H9 (cell line): ENCODE measurements around the gene VIT. TPM values are rescaled to one million over a fixed set of nuclear protein-coding genes. Genes with fewer than 3 reads are reported as not detected.
A peak's percentile ranks its signal among the peaks of the same experiment; 100 is the strongest.

Source experiments
- DNase-seq: peaks from one replicate; pipeline ENCODE4 v3.0.0-alpha.2; 2017
- H2AFZ ChIP-seq: one replicate; pipeline ENCODE4 v1.6.1; 2013; ENCODE audit warnings: mild to moderate bottlenecking, low read length, control low read depth, moderate library complexity
- H2AK5ac ChIP-seq: 2 replicates; pipeline ENCODE4 v1.6.1; 2013; ENCODE audit warnings: low read length, control low read depth, mixed read lengths; ENCODE audit not compliant: insufficient read length
- H2BK120ac ChIP-seq: one replicate; pipeline ENCODE4 v1.6.1; 2013; ENCODE audit warnings: low read depth, mild to moderate bottlenecking, low read length, control low read depth, inconsistent platforms; ENCODE audit not compliant: poor library complexity, severe bottlenecking
- H2BK12ac ChIP-seq: 2 replicates; pipeline ENCODE4 v1.6.1; 2013; ENCODE audit warnings: low read length, control low read depth, mixed read lengths, low read depth; ENCODE audit not compliant: insufficient read length
- H2BK15ac ChIP-seq: 2 replicates; pipeline ENCODE4 v1.6.1; 2013; ENCODE audit warnings: low read depth, low read length, control low read depth
- H2BK20ac ChIP-seq: one replicate; pipeline ENCODE4 v1.6.1; 2013; ENCODE audit warnings: low read depth, mild to moderate bottlenecking, low read length, control low read depth, inconsistent platforms; ENCODE audit not compliant: poor library complexity, severe bottlenecking
- H2BK5ac ChIP-seq: 2 replicates; pipeline ENCODE4 v1.6.1; 2013; ENCODE audit warnings: low read length, control low read depth, mixed read lengths; ENCODE audit not compliant: insufficient read length
- H3K14ac ChIP-seq: 2 replicates; pipeline ENCODE4 v1.6.1; 2013; ENCODE audit warnings: low read length, control low read depth; ENCODE audit not compliant: insufficient read depth
- H3K18ac ChIP-seq: 2 replicates; pipeline ENCODE4 v1.6.1; 2013; ENCODE audit warnings: low read depth, mild to moderate bottlenecking, mixed read lengths, low read length, control low read depth; ENCODE audit not compliant: insufficient read length
- H3K23ac ChIP-seq: 2 replicates; pipeline ENCODE4 v1.6.1; 2013; ENCODE audit warnings: low read length, control low read depth, mixed read lengths, low read depth; ENCODE audit not compliant: insufficient read length
- H3K23me2 ChIP-seq: 2 replicates; pipeline ENCODE4 v1.6.1; 2013; ENCODE audit warnings: low read depth, mild to moderate bottlenecking, mixed read lengths, low read length, control low read depth; ENCODE audit not compliant: insufficient read length, poor library complexity, severe bottlenecking
- H3K27ac ChIP-seq: 2 replicates; pipeline ENCODE4 v1.5.1; 2013; ENCODE audit warnings: low read length, control low read depth, mixed read lengths, low read depth; ENCODE audit not compliant: insufficient read length
- H3K27me3 ChIP-seq: 2 replicates; pipeline ENCODE4 v1.6.1; 2013; ENCODE audit warnings: low read length, control low read depth, inconsistent platforms; ENCODE audit not compliant: insufficient read depth
- H3K4ac ChIP-seq: 2 replicates; pipeline ENCODE4 v1.6.1; 2013; ENCODE audit warnings: low read depth, mild to moderate bottlenecking, control low read depth, inconsistent platforms, low read length, moderate library complexity
- H3K4me1 ChIP-seq: 2 replicates; pipeline ENCODE4 v1.6.1; 2013; ENCODE audit warnings: low read length, control low read depth, inconsistent platforms; ENCODE audit not compliant: insufficient read depth
- H3K4me2 ChIP-seq: 2 replicates; pipeline ENCODE4 v1.6.1; 2013; ENCODE audit warnings: low read length, control low read depth, mixed read lengths; ENCODE audit not compliant: insufficient read length, insufficient read depth
- H3K56ac ChIP-seq: 2 replicates; pipeline ENCODE4 v1.6.1; 2013; ENCODE audit warnings: low read depth, mild to moderate bottlenecking, mixed read lengths, low read length, control low read depth; ENCODE audit not compliant: insufficient read length
- H3K79me1 ChIP-seq: 2 replicates; pipeline ENCODE4 v1.6.1; 2013; ENCODE audit warnings: low read depth, mild to moderate bottlenecking, moderate library complexity, low read length, control low read depth, inconsistent platforms; ENCODE audit not compliant: insufficient read depth, poor library complexity, severe bottlenecking
- H3K79me2 ChIP-seq: 2 replicates; pipeline ENCODE4 v1.6.1; 2013; ENCODE audit warnings: low read length, control low read depth, inconsistent platforms; ENCODE audit not compliant: insufficient read depth
- H3K9ac ChIP-seq: 2 replicates; pipeline ENCODE4 v1.6.1; 2013; ENCODE audit warnings: low read length, control low read depth, mixed read lengths; ENCODE audit not compliant: insufficient read length; ENCODE audit errors: extremely low read depth
- H3K9me3 ChIP-seq: one replicate; pipeline ENCODE4 v1.6.1; 2013; ENCODE audit warnings: low read depth, low read length, inconsistent platforms; ENCODE audit not compliant: control insufficient read depth
- H3T11ph ChIP-seq: one replicate; pipeline ENCODE4 v1.6.1; 2013; ENCODE audit warnings: mild to moderate bottlenecking, low read length, control low read depth, inconsistent platforms
- H4K20me1 ChIP-seq: one replicate; pipeline ENCODE4 v1.6.1; 2013; ENCODE audit not compliant: control insufficient read depth, insufficient read length, insufficient read depth
- H4K5ac ChIP-seq: 2 replicates; pipeline ENCODE4 v1.6.1; 2013; ENCODE audit warnings: low read depth, mild to moderate bottlenecking, mixed read lengths, low read length, control low read depth; ENCODE audit not compliant: insufficient read length
- H4K8ac ChIP-seq: replicated peaks from 2 replicates; pipeline ENCODE4 v1.6.1; 2013; ENCODE audit warnings: low read length, control low read depth, mixed read lengths, low read depth; ENCODE audit not compliant: insufficient read length
- H4K91ac ChIP-seq: 2 replicates; pipeline ENCODE4 v1.6.1; 2013; ENCODE audit warnings: low read depth, mild to moderate bottlenecking, moderate library complexity, mixed read lengths, low read length, control low read depth; ENCODE audit not compliant: insufficient read length
- H3K27ac Mint-ChIP-seq, 3 experiments: 2 replicates in 2 of 3; 3 replicates in 1 of 3; pipeline ENCODE4 v1.8.0; 2020 to 2021; ENCODE audit warnings: mixed read lengths in 3 of 3, mild to moderate bottlenecking in 1 of 3, moderate library complexity in 1 of 3
- H3K27me3 Mint-ChIP-seq: 2 replicates; pipeline ENCODE4 v1.8.0; 2021; ENCODE audit warnings: low read depth, mild to moderate bottlenecking, moderate library complexity, mixed read lengths
- H3K36me3 Mint-ChIP-seq, 3 experiments: 2 replicates in 2 of 3; 3 replicates in 1 of 3; pipeline ENCODE4 v1.8.0; 2020 to 2021; ENCODE audit warnings: low read depth in 3 of 3, mixed read lengths in 3 of 3; ENCODE audit not compliant: insufficient read depth in 1 of 3
- H3K4me1 Mint-ChIP-seq, 2 experiments: 2 replicates each; pipeline ENCODE4 v1.8.0; 2020; ENCODE audit warnings: mixed read lengths in 2 of 2
- H3K4me3 Mint-ChIP-seq, 2 experiments: 2 replicates in 1 of 2; 3 replicates in 1 of 2; pipeline ENCODE4 v1.8.0; 2020 to 2021; ENCODE audit warnings: mild to moderate bottlenecking in 2 of 2, mixed read lengths in 2 of 2, moderate library complexity in 1 of 2
- H3K9me3 Mint-ChIP-seq, 2 experiments: 2 replicates in 1 of 2; 3 replicates in 1 of 2; pipeline ENCODE4 v1.8.0; 2020; ENCODE audit warnings: mild to moderate bottlenecking in 2 of 2, mixed read lengths in 2 of 2, moderate library complexity in 1 of 2
- WGBS: extraction: QIAGEN DNeasy Blood & Tissue Kit; methylation state at CpG from one replicate; pipeline ENCODE4 v1.1.7; 2013; ENCODE audit warnings: missing lambda C conversion rate, low lambda C conversion rate, mixed read lengths; ENCODE audit not compliant: insufficient read length; ENCODE audit errors: extremely low coverage; 5-methylcytosine and 5-hydroxymethylcytosine counted together
- total RNA-seq: library from RNA; stranded (reverse); gene quantifications from 2 replicates; pipeline ENCODE4 v1.2.1, GENCODE V29; 2021
- TF ChIP-seq, protein P1 (sequence below): fragments of 200-600 bp; sonication (generic); conservative IDR thresholded peaks from 3 replicates; pipeline ENCODE4 v1.8.0; 2021; ENCODE audit warnings: antibody characterized with exemption, mild to moderate bottlenecking

The VIT gene
- total RNA-seq, 1 experiment from 2014 or later = 0.15 TPM

GRCh38 chr2:36737131-36737750 is 40.7 kb downstream of the VIT start:
- no CpG with 5 or more reads among the region's 4 CpGs for WGBS
- DNase-seq = peak; percentile 74
- Histone ChIP-seq H3K9ac (no peak overlapping the region), H4K5ac (no peak overlapping the region), H2BK12ac (no peak overlapping the region), H3K4me2 (no peak overlapping the region), H2AK5ac (no peak overlapping the region), H4K91ac (no peak overlapping the region), H3K23me2 (no peaks in the 10 kb centered on the region), H3K9me3 (no peaks in the 10 kb centered on the region), H3K56ac (no peak overlapping the region), H3K18ac (no peak overlapping the region), H2BK120ac (no peak overlapping the region), H3K27ac (no peak overlapping the region), H2BK20ac (no peak overlapping the region), H3K79me2 (no peaks in the 10 kb centered on the region), H2AFZ (no peak overlapping the region), H3T11ph (no peak overlapping the region), H2BK5ac (no peak overlapping the region), H3K79me1 (no peaks in the 10 kb centered on the region), H4K8ac (no peak overlapping the region), H3K27me3 (no peaks in the 10 kb centered on the region), H3K14ac (no peak overlapping the region), H3K4ac (no peak overlapping the region), H3K23ac (no peak overlapping the region), H3K4me1 (peaks cover 10% of the 10 kb centered on the region; the same call in 1 of the 2 replicates), H4K20me1 (no peaks in the 10 kb centered on the region), H2BK15ac (no peak overlapping the region)
- Mint-ChIP-seq H3K4me3 (peak overlapping the region in 1 of 2 experiments; percentile 24; a peak in 1 of 5 replicates), H3K27me3 (no peaks in the 10 kb centered on the region; the same call in 1 of the 2 replicates), H3K27ac (peak overlapping the region; percentile 10 to 94 (median 90); a peak in 6 of 7 replicates), H3K9me3 (no peaks in the 10 kb centered on the region), H3K36me3 (no peaks in the 10 kb centered on the region; a peak in 2 of 7 replicates), H3K4me1 (peaks cover 46 to 47% of the 10 kb centered on the region in 2 experiments)
- TF ChIP-seq, protein P1, sequence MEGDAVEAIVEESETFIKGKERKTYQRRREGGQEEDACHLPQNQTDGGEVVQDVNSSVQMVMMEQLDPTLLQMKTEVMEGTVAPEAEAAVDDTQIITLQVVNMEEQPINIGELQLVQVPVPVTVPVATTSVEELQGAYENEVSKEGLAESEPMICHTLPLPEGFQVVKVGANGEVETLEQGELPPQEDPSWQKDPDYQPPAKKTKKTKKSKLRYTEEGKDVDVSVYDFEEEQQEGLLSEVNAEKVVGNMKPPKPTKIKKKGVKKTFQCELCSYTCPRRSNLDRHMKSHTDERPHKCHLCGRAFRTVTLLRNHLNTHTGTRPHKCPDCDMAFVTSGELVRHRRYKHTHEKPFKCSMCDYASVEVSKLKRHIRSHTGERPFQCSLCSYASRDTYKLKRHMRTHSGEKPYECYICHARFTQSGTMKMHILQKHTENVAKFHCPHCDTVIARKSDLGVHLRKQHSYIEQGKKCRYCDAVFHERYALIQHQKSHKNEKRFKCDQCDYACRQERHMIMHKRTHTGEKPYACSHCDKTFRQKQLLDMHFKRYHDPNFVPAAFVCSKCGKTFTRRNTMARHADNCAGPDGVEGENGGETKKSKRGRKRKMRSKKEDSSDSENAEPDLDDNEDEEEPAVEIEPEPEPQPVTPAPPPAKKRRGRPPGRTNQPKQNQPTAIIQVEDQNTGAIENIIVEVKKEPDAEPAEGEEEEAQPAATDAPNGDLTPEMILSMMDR = no peak
